HepG2 (cell line): ENCODE data around the gene ADPRH. TPM values are rescaled to one million over a fixed set of nuclear protein-coding genes. Genes with fewer than 3 reads are reported as not detected.

Source experiments
- ARID4A ChIP-seq: sonication (generic); formaldehyde crosslinking; IDR thresholded peaks from 2 replicates; pipeline ENCODE4 v1.5.0; 2020; ENCODE audit warnings: mild to moderate bottlenecking, missing genetic modification reagents, borderline replicate concordance
- ELF1 ChIP-seq: sonication (generic); formaldehyde crosslinking; IDR thresholded peaks from 2 replicates; pipeline ENCODE4 v1.4.0; 2020; ENCODE audit warnings: missing genetic modification reagents
- HDAC6 ChIP-seq: fragments of 200-600 bp; sonication (generic); IDR thresholded peaks from 2 replicates; pipeline ENCODE4 v1.7.0; 2017; ENCODE audit warnings: mild to moderate bottlenecking, antibody characterized with exemption, low read length, low read depth
- KLF9 ChIP-seq: IDR thresholded peaks from 2 replicates; pipeline ENCODE4 v1.6.1; 2016; ENCODE audit warnings: low read depth
- PATZ1 ChIP-seq: sonication (generic); formaldehyde crosslinking; IDR thresholded peaks from 2 replicates; pipeline ENCODE4 v1.4.0; 2020; ENCODE audit warnings: missing genetic modification reagents
- RBAK ChIP-seq: sonication (generic); formaldehyde crosslinking; IDR thresholded peaks from 2 replicates; pipeline ENCODE4 v1.5.1; 2020; ENCODE audit warnings: mild to moderate bottlenecking, missing genetic modification reagents
- ZNF10 ChIP-seq: sonication (generic); formaldehyde crosslinking; IDR thresholded peaks from 2 replicates; pipeline ENCODE4 v1.4.0; 2020; ENCODE audit warnings: mild to moderate bottlenecking, low read depth, missing genetic modification reagents, borderline replicate concordance
- ZNF674 ChIP-seq: sonication (generic); formaldehyde crosslinking; IDR thresholded peaks from 2 replicates; pipeline ENCODE4 v1.5.0; 2020; ENCODE audit warnings: low read depth, mild to moderate bottlenecking, missing genetic modification reagents
- ZNF782 ChIP-seq: sonication (generic); formaldehyde crosslinking; IDR thresholded peaks from 2 replicates; pipeline ENCODE4 v1.4.0; 2020; ENCODE audit warnings: missing genetic modification reagents, mild to moderate bottlenecking, borderline replicate concordance
- polyA plus RNA-seq, 8 experiments: library from polyadenylated mRNA; depleted of rRNA in 3 of 8; stranded (reverse) in 7 of 8; unstranded in 1 of 8; fragments of >200 nt; fragmentation: Illumina TruSeq in 4 of 8; extraction: Trizol in 4 of 8; gene quantifications; 2 replicates each; pipeline versions ENCODE4 v1.2.1 to v1.2.3, GENCODE V29; 2011 to 2016; ENCODE audit warnings: low read depth in 4 of 8, missing spikeins in 1 of 8, mixed read lengths in 1 of 8; ENCODE audit not compliant: insufficient read depth in 1 of 8
- total RNA-seq, 5 experiments: library from RNA; depleted of rRNA; stranded (reverse); fragments of >200 nt; fragmentation: Illumina TruSeq; extraction: Trizol; gene quantifications; 2 replicates each; pipeline ENCODE4 v1.2.3, GENCODE V29; 2016; ENCODE audit warnings: low read depth in 1 of 5
- TF ChIP-seq, protein P1 (sequence below), 2 experiments: sonication (generic) in 1 of 2; formaldehyde crosslinking in 1 of 2; IDR thresholded peaks; 2 replicates each; pipeline versions ENCODE4 v1.4.0 to v1.6.1; 2018 to 2020; ENCODE audit warnings: missing genetic modification reagents in 2 of 2, borderline replicate concordance in 1 of 2, low read depth in 1 of 2, mild to moderate bottlenecking in 1 of 2, missing biosample characterization in 1 of 2
- TF ChIP-seq, protein P2 (sequence below): sonication (generic); formaldehyde crosslinking; IDR thresholded peaks from 2 replicates; pipeline ENCODE4 v1.8.0; 2022; ENCODE audit warnings: mild to moderate bottlenecking, missing genetic modification reagents
- TF ChIP-seq, protein P3 (sequence below): sonication (generic); formaldehyde crosslinking; IDR thresholded peaks from 2 replicates; pipeline ENCODE4 v1.5.0; 2020; ENCODE audit warnings: mild to moderate bottlenecking, missing genetic modification reagents, moderate library complexity

The ADPRH gene
- total and polyA plus RNA-seq, 2 of the 13 experiments (the other 11 are each of a cell fraction or from before 2014, with no cell fraction given): 0.01 to 0.15 TPM

DNA sequence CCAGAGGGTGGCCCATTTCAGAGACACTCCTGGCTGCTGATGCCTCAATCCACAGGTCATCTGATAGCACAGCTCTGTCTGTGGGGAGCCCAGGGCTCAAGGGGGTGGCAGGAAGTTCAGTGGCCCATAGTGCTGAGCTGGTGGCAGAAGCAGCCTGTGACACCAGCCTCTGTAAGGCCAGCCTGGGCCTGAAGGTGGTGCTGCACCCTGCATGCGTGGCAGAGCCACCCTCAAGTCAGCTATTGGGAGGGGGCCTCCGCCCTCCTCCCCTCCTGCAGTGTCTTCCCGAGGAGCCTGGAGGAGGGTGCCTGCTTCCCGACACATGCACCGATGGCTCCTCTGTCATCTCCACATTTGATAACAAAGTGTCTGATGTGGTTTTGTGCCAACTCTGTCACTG, 21.4 kb downstream of the ADPRH start (continued):
- TF ChIP-seq PATZ1 (peak; percentile 49; the same call in 1 of the 2 replicates), ZNF782 (CRISPR knock-in tag) (no peak), ARID4A (no peak), HDAC6 (no peak), ZNF10 (CRISPR knock-in tag) (no peak), RBAK (CRISPR knock-in tag) (no peak), ELF1 (CRISPR knock-in tag) (no peak), ZNF674 (CRISPR knock-in tag) (no peak), KLF9 (no peak)
- TF ChIP-seq, protein P1, sequence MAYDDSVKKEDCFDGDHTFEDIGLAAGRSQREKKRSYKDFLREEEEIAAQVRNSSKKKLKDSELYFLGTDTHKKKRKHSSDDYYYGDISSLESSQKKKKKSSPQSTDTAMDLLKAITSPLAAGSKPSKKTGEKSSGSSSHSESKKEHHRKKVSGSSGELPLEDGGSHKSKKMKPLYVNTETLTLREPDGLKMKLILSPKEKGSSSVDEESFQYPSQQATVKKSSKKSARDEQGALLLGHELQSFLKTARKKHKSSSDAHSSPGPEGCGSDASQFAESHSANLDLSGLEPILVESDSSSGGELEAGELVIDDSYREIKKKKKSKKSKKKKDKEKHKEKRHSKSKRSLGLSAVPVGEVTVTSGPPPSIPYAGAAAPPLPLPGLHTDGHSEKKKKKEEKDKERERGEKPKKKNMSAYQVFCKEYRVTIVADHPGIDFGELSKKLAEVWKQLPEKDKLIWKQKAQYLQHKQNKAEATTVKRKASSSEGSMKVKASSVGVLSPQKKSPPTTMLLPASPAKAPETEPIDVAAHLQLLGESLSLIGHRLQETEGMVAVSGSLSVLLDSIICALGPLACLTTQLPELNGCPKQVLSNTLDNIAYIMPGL (CRISPR knock-in tag; IDR thresholded peaks at IDR 0.05; ENCODE audit: borderline replicate concordance in 1 of 2, low read depth in 1 of 2): no peak
- TF ChIP-seq, protein P2, sequence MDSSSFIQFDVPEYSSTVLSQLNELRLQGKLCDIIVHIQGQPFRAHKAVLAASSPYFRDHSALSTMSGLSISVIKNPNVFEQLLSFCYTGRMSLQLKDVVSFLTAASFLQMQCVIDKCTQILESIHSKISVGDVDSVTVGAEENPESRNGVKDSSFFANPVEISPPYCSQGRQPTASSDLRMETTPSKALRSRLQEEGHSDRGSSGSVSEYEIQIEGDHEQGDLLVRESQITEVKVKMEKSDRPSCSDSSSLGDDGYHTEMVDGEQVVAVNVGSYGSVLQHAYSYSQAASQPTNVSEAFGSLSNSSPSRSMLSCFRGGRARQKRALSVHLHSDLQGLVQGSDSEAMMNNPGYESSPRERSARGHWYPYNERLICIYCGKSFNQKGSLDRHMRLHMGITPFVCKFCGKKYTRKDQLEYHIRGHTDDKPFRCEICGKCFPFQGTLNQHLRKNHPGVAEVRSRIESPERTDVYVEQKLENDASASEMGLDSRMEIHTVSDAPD (CRISPR knock-in tag): no peak
- TF ChIP-seq, protein P3, sequence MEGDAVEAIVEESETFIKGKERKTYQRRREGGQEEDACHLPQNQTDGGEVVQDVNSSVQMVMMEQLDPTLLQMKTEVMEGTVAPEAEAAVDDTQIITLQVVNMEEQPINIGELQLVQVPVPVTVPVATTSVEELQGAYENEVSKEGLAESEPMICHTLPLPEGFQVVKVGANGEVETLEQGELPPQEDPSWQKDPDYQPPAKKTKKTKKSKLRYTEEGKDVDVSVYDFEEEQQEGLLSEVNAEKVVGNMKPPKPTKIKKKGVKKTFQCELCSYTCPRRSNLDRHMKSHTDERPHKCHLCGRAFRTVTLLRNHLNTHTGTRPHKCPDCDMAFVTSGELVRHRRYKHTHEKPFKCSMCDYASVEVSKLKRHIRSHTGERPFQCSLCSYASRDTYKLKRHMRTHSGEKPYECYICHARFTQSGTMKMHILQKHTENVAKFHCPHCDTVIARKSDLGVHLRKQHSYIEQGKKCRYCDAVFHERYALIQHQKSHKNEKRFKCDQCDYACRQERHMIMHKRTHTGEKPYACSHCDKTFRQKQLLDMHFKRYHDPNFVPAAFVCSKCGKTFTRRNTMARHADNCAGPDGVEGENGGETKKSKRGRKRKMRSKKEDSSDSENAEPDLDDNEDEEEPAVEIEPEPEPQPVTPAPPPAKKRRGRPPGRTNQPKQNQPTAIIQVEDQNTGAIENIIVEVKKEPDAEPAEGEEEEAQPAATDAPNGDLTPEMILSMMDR (CRISPR knock-in tag): peak; percentile 72
